Psoas muscle (tissue), 8 donors: ENCODE data around the gene CLIC4. TPM values are rescaled to one million over a fixed set of nuclear protein-coding genes. Genes with fewer than 3 reads are reported as not detected.

Experiments used
- ATAC-seq, 4 donors: fragments of 200-7000 bp; cut with Tn5 transposase; one replicate each; pipeline ENCODE4 v1.9.1; 2020; ENCODE audit warnings: moderate library complexity in 3 of 4, mild to moderate bottlenecking in 2 of 4
- DNase-seq, 2 donors: peaks; one replicate each; pipeline ENCODE4 v3.0.0-alpha.2; 2020
- H3K27ac ChIP-seq: fragments of 200-600 bp; one replicate; pipeline ENCODE4 v1.8.0; 2022
- H3K27me3 ChIP-seq, 3 donors: fragments of 200-600 bp in 1 of 3; one replicate each; pipeline versions ENCODE4 v1.6.1 to v1.8.0; 2013 to 2022; ENCODE audit warnings: low read length in 2 of 3, mild to moderate bottlenecking in 2 of 3, moderate library complexity in 1 of 3; ENCODE audit not compliant: insufficient read depth in 3 of 3
- H3K36me3 ChIP-seq, 2 donors: fragments of 200-600 bp in 1 of 2; one replicate each; pipeline versions ENCODE4 v1.6.1 to v1.8.0; 2013 to 2022; ENCODE audit warnings: low read depth in 1 of 2, mild to moderate bottlenecking in 1 of 2, moderate library complexity in 1 of 2; ENCODE audit not compliant: insufficient read depth in 1 of 2
- H3K4me1 ChIP-seq: fragments of 200-600 bp; one replicate; pipeline ENCODE4 v1.8.0; 2022
- H3K4me3 ChIP-seq: fragments of 200-600 bp; one replicate; pipeline ENCODE4 v1.8.0; 2022; ENCODE audit warnings: mild to moderate bottlenecking
- H3K9me3 ChIP-seq: fragments of 200-600 bp; one replicate; pipeline ENCODE4 v1.8.0; 2022
- CTCF ChIP-seq: fragments of 200-600 bp; IDR thresholded peaks from one replicate; pipeline ENCODE4 v1.8.0; 2022; ENCODE audit warnings: antibody characterized with exemption
- WGBS, 3 donors: extraction: QIAGEN DNeasy Blood & Tissue Kit; methylation state at CpG; one replicate each; pipeline versions ENCODE4 v1.1.6 to v1.1.7; 2013; 5-methylcytosine and 5-hydroxymethylcytosine counted together
- intact Hi-C, 2 donors: fragments of 100-400 bp; cut with DNase I; formaldehyde crosslinking; loops; one replicate each; pipeline versions ENCODE4 v1.11.0 to v1.14.2; 2022
- polyA plus RNA-seq, 3 donors: library from polyadenylated mRNA; stranded (reverse); fragments of 200-250 nt; gene quantifications; one replicate each; pipeline ENCODE4 v1.2.3, GENCODE V29; 2013
- total RNA-seq, 4 donors: library from RNA; stranded (reverse); fragmentation: NEBNext Ultra II Directional in 2 of 4; extraction: Animal tissue kit (Norgen Biotek cat#: 25700) in 2 of 4; gene quantifications; one replicate each; pipeline versions ENCODE4 v1.2.1 to v1.2.4, GENCODE V29; 2021 to 2023
- donor health status: healthy with polysubstance abuse.
- donor health status: DM: no; HTN: no; CAD: no; lungs with moderate emphysema.
- donor health status: Bipolar disorder and iron deficiency.
- donor health status: healthy.
- donor health status: DM: yes; HTN: yes; CAD: no.
- donor health status: DM: no; HTN: no; CAD: no.
- donor health status: DM: no; HTN: no; CAD: no.
- donor health status: DM: yes; HTN: yes; CAD: no.

The CLIC4 gene
- total and polyA plus RNA-seq, 7 donors: 22.1 to 67.3 (median 44.8) TPM

- DNase-seq: no peak
These were observed 2.9 kb upstream of the CLIC4 start for GRCh38 chr1:24742090-24742938.

GRCh38 chr1:24743404-24744211, 1.6 kb upstream of the CLIC4 start:
- H3K36me3 ChIP-seq: no peaks in the 10 kb centered on the region
- H3K27ac ChIP-seq: no peak overlapping the region
- intact Hi-C loops: no loop called here
- DNase-seq (no peak), ATAC-seq (no peak)
- no peaks in the 10 kb centered on the region for H3K27me3 ChIP-seq
- no peak overlapping the region for H3K4me3 ChIP-seq
- no peak for TF ChIP-seq CTCF
- H3K9me3 ChIP-seq: no peaks in the 10 kb centered on the region
- H3K4me1 ChIP-seq: no peaks in the 10 kb centered on the region
- 59 to 73% (median 59%) methylated on average over 10 of the region's 10 CpGs for WGBS, 3 donors

More at GRCh38 chr1:24742090-24742938, 2.9 kb upstream of the CLIC4 start:
- H3K4me3 ChIP-seq: no peak overlapping the region
- 80 to 81% (median 80%) methylated on average over 9 of the region's 9 CpGs for WGBS, 3 donors
- ATAC-seq: no peak
- H3K36me3 ChIP-seq: no peaks in the 10 kb centered on the region
- no peaks in the 10 kb centered on the region for H3K4me1 ChIP-seq
- no peak for TF ChIP-seq CTCF
- intact Hi-C loops: no loop called here
- H3K27ac ChIP-seq: no peak overlapping the region
- no peaks in the 10 kb centered on the region for H3K27me3 ChIP-seq
- no peaks in the 10 kb centered on the region for H3K9me3 ChIP-seq

- ATAC-seq (no peak), DNase-seq (peak; percentile 48 to 66)
- intact Hi-C loops: loop anchor here in 1 of 2 donors (5.0 kb wide), 2 partner anchors 44 to 81 kb away; no protein-coding TSS in a partner anchor
- WGBS, 3 donors: 0 to 1% (median 1%) methylated on average over 40 to 70 of the region's 70 CpGs
- TF ChIP-seq CTCF: no peak
- Histone ChIP-seq H3K27me3 (no peaks in the 10 kb centered on the region), H3K9me3 (no peaks in the 10 kb centered on the region), H3K4me1 (no peaks in the 10 kb centered on the region), H3K27ac (peak overlapping the region; percentile 79), H3K4me3 (peak overlapping the region; percentile 82), H3K36me3 (no peaks in the 10 kb centered on the region)
These were observed 615 bp downstream of the CLIC4 start for GRCh38 chr1:24745711-24746413.

- DNase-seq (no peak), ATAC-seq (no peak)
- TF ChIP-seq CTCF: no peak
- no peaks in the 10 kb centered on the region for H3K27me3 ChIP-seq
- no peak overlapping the region for H3K27ac ChIP-seq
- 81 to 85% (median 81%) methylated on average over 14 of the region's 14 CpGs for WGBS, 3 donors
- H3K36me3 ChIP-seq: no peaks in the 10 kb centered on the region
- no peaks in the 10 kb centered on the region for H3K4me1 ChIP-seq
- intact Hi-C loops: loop anchor here in 1 of 2 donors (5.0 kb wide), 2 partner anchors 46 to 79 kb away; no protein-coding TSS in a partner anchor
- no peaks in the 10 kb centered on the region for H3K9me3 ChIP-seq
- H3K4me3 ChIP-seq: peak overlapping the region; percentile 82
These were observed 3.2 kb downstream of the CLIC4 start for GRCh38 chr1:24748191-24749121.
